ENCODE data around the gene CEP112. TPM values are rescaled to one million over a fixed set of nuclear protein-coding genes. Genes with fewer than 3 reads are reported as not detected.

CEP112 gene
- total and polyA plus RNA-seq, 10 of the 15 experiments (the other 5 are each of a cell fraction or from before 2014, with no cell fraction given) = 0.11 to 3.8 (median 0.32) TPM; not detected in 1

DNA sequence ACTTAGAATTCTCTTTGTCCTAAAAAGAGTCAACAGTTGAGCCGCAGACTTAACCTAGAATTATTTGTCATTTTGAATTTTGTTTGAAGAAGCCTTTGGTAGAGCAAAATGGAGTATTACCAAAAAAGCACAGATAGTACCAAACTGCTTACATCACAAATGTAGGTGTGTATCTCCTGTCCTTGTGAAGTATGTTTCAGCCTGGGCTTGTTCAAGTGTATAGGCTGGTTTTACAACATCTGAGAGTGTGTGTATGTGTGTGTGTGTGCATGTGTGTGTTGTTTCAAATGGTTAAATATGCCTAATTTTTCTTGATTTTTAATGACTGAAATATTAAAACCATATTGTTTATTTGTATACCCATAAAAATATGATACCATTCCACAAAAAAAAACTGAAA, 441.8 kb downstream of the CEP112 start:
- Histone ChIP-seq H3K4me1 (ENCODE audit: control insufficient read depth, insufficient read depth, low read length) (no peaks in the 10 kb centered on the region), H3K9me3 (replicated peaks; ENCODE audit: control insufficient read depth, insufficient read depth, low read length) (no peaks in the 10 kb centered on the region), H3K4me3 (no peak overlapping the region), H2AFZ (ENCODE audit: control insufficient read depth, low read depth, low read length) (no peak overlapping the region), H3K27ac (ENCODE audit: control insufficient read depth, insufficient read depth) (no peak overlapping the region), H3K4me2 (ENCODE audit: control insufficient read depth, insufficient read depth) (no peak overlapping the region), H3K9ac (ENCODE audit: control insufficient read depth, insufficient read depth, low read length) (no peak overlapping the region), H3K27me3 (replicated peaks in 1 of 2; ENCODE audit: control insufficient read depth in 2 of 2, insufficient read depth in 2 of 2, low read length in 1 of 2) (no peaks in the 10 kb centered on the region), H3K79me2 (ENCODE audit: control insufficient read depth, insufficient read depth, low read length) (no peaks in the 10 kb centered on the region), H3K36me3 (ENCODE audit: control insufficient read depth in 2 of 2, insufficient read depth in 2 of 2, low read length in 1 of 2) (no peaks in the 10 kb centered on the region), H4K20me1 (ENCODE audit: control insufficient read depth, insufficient read depth) (no peaks in the 10 kb centered on the region)
- ChIA-PET CTCF (no interaction called here), SMC1A (ENCODE audit: uncharacterized antibody, unreplicated experiment) (interaction anchor here (0.8 to 1.9 kb wide), 6 partner anchors 13 to 39 kb away, joined by 3 to 7 read pairs (median 4); no protein-coding TSS in a partner anchor), RAD21 (ENCODE audit: unreplicated experiment) (interaction anchor here (1.0 to 1.7 kb wide), 4 partner anchors 32 to 171 kb away, joined by 3 to 5 read pairs (median 4); no protein-coding TSS in a partner anchor), POLR2A (interaction anchor here (0.7 kb wide), 2 partner anchors 100 to 482 kb away, joined by 3 to 4 read pairs; no protein-coding TSS in a partner anchor)
- peak; percentile 13 for FAIRE-seq
- no peak for DNase-seq (ENCODE audit: low read depth, low spot score)
- intact Hi-C loops (cut with micrococcal nuclease; ENCODE audit: unreplicated experiment) (no loop called here), in situ Hi-C loops (cut with MboI) (no loop called here)
- no TSS peak for BruUV-seq (replicated peaks)
- 85% methylated on average over 1 of the region's 1 CpG for WGBS (ENCODE audit: insufficient coverage, insufficient replicate concordance, low lambda C conversion rate, missing lambda C conversion rate)
- no peak for TF ChIP-seq GABPA (IDR thresholded peaks at IDR 0.05; ENCODE audit: low read depth)
- no peak for TF ChIP-seq RAD21 (IDR thresholded peaks at IDR 0.05; ENCODE audit: insufficient read depth, low read depth, low read length)
- ATAC-seq = peak; percentile 72

DNA sequence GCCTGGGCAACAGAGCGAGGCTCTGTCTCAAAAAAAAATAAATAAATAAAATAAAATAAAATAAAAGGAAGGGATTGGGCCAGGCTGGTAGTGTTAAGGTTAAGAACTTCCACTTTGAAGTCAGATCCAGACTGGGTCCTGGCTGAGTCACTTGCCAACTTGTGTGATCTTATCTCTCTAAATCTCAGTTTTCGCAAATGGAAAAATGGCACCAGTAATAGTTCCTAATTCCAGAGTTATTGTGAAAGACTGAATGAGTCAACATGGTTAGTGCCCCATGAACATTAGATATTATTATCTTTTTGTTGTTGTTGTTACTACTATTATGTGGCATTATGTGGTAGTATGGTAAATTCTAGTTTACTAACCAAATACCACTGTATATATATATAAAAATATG, 442.5 kb downstream of the CEP112 start:
- Histone ChIP-seq H3K27ac (ENCODE audit: control insufficient read depth, insufficient read depth) (no peak overlapping the region), H3K4me3 (no peak overlapping the region), H4K20me1 (ENCODE audit: control insufficient read depth, insufficient read depth) (no peaks in the 10 kb centered on the region), H3K4me2 (ENCODE audit: control insufficient read depth, insufficient read depth) (no peak overlapping the region), H3K9ac (ENCODE audit: control insufficient read depth, insufficient read depth, low read length) (no peak overlapping the region), H3K4me1 (ENCODE audit: control insufficient read depth, insufficient read depth, low read length) (no peaks in the 10 kb centered on the region), H2AFZ (ENCODE audit: control insufficient read depth, low read depth, low read length) (no peak overlapping the region), H3K79me2 (ENCODE audit: control insufficient read depth, insufficient read depth, low read length) (no peaks in the 10 kb centered on the region), H3K27me3 (replicated peaks in 1 of 2; ENCODE audit: control insufficient read depth in 2 of 2, insufficient read depth in 2 of 2, low read length in 1 of 2) (no peaks in the 10 kb centered on the region), H3K36me3 (ENCODE audit: control insufficient read depth in 2 of 2, insufficient read depth in 2 of 2, low read length in 1 of 2) (no peaks in the 10 kb centered on the region), H3K9me3 (replicated peaks; ENCODE audit: control insufficient read depth, insufficient read depth, low read length) (no peaks in the 10 kb centered on the region)
- no TSS peak for BruUV-seq (replicated peaks)
- intact Hi-C loops (cut with micrococcal nuclease; ENCODE audit: unreplicated experiment) (no loop called here), in situ Hi-C loops (cut with MboI) (no loop called here)
- no peak for DNase-seq (ENCODE audit: low read depth, low spot score)
- ATAC-seq = no peak
- WGBS (ENCODE audit: insufficient coverage, insufficient replicate concordance, low lambda C conversion rate, missing lambda C conversion rate) = 58% methylated on average over 2 of the region's 2 CpGs
- ChIA-PET SMC1A (ENCODE audit: uncharacterized antibody, unreplicated experiment) (interaction anchor here (1.9 kb wide), 2 partner anchors 14 to 38 kb away, joined by 6 to 7 read pairs; no protein-coding TSS in a partner anchor), POLR2A (no interaction called here), CTCF (no interaction called here), RAD21 (ENCODE audit: unreplicated experiment) (interaction anchor here (1.0 to 1.7 kb wide), 2 partner anchors 31 to 38 kb away, joined by 3 read pairs; no protein-coding TSS in a partner anchor)
- no peak for FAIRE-seq
- no peak for TF ChIP-seq NRF1 (conservative IDR thresholded peaks at IDR 0.05; ENCODE audit: low read depth, low read length)
- no peak for TF ChIP-seq RUNX3 (IDR thresholded peaks at IDR 0.05; ENCODE audit: low read length)
- TF ChIP-seq, protein P1, sequence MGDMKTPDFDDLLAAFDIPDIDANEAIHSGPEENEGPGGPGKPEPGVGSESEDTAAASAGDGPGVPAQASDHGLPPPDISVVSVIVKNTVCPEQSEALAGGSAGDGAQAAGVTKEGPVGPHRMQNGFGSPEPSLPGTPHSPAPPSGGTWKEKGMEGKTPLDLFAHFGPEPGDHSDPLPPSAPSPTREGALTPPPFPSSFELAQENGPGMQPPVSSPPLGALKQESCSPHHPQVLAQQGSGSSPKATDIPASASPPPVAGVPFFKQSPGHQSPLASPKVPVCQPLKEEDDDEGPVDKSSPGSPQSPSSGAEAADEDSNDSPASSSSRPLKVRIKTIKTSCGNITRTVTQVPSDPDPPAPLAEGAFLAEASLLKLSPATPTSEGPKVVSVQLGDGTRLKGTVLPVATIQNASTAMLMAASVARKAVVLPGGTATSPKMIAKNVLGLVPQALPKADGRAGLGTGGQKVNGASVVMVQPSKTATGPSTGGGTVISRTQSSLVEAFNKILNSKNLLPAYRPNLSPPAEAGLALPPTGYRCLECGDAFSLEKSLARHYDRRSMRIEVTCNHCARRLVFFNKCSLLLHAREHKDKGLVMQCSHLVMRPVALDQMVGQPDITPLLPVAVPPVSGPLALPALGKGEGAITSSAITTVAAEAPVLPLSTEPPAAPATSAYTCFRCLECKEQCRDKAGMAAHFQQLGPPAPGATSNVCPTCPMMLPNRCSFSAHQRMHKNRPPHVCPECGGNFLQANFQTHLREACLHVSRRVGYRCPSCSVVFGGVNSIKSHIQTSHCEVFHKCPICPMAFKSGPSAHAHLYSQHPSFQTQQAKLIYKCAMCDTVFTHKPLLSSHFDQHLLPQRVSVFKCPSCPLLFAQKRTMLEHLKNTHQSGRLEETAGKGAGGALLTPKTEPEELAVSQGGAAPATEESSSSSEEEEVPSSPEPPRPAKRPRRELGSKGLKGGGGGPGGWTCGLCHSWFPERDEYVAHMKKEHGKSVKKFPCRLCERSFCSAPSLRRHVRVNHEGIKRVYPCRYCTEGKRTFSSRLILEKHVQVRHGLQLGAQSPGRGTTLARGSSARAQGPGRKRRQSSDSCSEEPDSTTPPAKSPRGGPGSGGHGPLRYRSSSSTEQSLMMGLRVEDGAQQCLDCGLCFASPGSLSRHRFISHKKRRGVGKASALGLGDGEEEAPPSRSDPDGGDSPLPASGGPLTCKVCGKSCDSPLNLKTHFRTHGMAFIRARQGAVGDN (IDR thresholded peaks at IDR 0.05) = no peak
- TF ChIP-seq POU2F2 (IDR thresholded peaks at IDR 0.05; ENCODE audit: borderline replicate concordance, low read depth, low read length) = no peak
- no peak for TF ChIP-seq ZNF207 (IDR thresholded peaks at IDR 0.05; ENCODE audit: borderline replicate concordance)
- no peak for TF ChIP-seq PAX8 (IDR thresholded peaks at IDR 0.05)
- TF ChIP-seq, protein P2, sequence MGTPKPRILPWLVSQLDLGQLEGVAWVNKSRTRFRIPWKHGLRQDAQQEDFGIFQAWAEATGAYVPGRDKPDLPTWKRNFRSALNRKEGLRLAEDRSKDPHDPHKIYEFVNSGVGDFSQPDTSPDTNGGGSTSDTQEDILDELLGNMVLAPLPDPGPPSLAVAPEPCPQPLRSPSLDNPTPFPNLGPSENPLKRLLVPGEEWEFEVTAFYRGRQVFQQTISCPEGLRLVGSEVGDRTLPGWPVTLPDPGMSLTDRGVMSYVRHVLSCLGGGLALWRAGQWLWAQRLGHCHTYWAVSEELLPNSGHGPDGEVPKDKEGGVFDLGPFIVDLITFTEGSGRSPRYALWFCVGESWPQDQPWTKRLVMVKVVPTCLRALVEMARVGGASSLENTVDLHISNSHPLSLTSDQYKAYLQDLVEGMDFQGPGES (IDR thresholded peaks at IDR 0.05) = no peak
- no peak for TF ChIP-seq IKZF2 (IDR thresholded peaks at IDR 0.05)
- TF ChIP-seq, protein P3, sequence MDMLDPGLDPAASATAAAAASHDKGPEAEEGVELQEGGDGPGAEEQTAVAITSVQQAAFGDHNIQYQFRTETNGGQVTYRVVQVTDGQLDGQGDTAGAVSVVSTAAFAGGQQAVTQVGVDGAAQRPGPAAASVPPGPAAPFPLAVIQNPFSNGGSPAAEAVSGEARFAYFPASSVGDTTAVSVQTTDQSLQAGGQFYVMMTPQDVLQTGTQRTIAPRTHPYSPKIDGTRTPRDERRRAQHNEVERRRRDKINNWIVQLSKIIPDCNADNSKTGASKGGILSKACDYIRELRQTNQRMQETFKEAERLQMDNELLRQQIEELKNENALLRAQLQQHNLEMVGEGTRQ (IDR thresholded peaks at IDR 0.05; ENCODE audit: borderline replicate concordance, low read depth, low read length) = no peak
- no peak for TF ChIP-seq SRF (IDR thresholded peaks at IDR 0.05; ENCODE audit: low read depth in 2 of 2, low read length in 2 of 2)

Measured in GM12878 (cell line).